OCI-M1 (cell line): ENCODE results near the gene ANP32A.

Source experiments
- DNase-seq: peaks from one replicate; lab custom pipeline; 2025; lab: John Stamatoyannopoulos, UW

ANP32A gene

DNA sequence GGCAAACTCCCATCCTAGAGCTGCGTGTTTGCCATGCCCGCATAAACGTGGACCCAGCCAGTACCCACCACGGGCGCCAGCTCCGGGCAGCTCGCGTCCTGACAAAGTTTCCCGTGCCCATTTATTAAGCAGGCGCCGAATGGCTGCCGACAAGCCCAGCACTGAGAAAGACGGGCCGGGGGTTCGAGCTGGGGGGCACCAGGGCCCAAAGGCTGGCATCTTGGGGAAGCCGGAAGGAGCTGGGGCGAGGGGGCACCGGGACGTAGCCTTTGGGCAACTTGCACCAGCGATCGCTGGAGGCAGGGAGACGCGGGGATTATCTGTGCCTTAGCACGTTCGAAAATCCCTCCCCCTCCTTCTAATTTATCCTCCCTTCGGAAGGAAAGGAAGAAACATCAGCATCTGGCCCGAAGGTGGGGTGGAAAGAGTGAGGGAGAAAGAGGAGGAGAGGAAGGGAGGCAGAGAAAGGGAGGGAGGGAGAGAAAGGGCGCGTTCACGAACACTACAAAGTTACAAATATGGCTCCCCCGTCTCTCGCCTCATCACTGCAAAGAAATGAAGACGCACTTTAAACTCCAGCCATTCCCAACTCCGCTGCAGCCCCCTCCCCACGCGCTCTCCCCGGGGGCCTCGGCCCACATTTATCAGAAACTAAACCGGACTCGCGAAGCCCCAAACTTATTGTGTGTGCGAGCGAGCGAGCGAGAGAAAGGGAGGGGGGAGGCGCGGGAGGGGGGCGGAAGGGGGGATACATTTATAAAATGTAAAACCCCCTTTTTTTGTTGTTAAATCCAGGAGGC, 1.0 kb downstream of the ANP32A start:
- DNase-seq, result peak; percentile 61

- DNase-seq, result peak; percentile 89
Measured at GRCh38 chr15:68818769-68819494, 1.8 kb downstream of the ANP32A start.

- peak; percentile 88 for DNase-seq
Measured at GRCh38 chr15:68818066-68818768, 2.5 kb downstream of the ANP32A start.

GRCh38 chr15:68817304-68818065, 3.2 kb downstream of the ANP32A start:
- DNase-seq, result peak; percentile 80

DNA sequence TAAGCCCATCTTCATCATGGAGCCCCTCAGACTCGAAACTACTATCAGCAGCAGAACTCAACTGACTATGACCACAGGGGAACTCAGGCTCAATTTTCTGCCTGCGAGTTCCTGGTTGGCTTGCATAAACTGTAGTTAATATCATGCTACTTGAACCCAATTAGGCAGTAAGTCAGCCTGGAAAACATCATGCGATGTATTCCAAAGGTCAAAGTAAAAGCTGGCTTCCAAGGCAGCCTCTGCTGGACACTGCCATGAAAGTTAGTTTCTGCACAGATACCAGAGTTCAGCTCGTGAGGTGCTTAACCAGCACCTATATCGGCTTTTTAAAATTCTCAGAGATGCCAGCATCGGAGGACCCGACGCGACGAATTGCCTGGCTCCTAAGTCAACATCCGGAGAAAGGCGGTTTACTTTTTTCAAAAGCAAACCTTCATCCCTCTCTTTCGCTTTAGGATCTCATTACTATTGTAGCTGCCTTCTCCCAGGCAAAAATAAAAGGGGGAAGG, 3.8 kb downstream of the ANP32A start:
- DNase-seq, result peak; percentile 66

DNA sequence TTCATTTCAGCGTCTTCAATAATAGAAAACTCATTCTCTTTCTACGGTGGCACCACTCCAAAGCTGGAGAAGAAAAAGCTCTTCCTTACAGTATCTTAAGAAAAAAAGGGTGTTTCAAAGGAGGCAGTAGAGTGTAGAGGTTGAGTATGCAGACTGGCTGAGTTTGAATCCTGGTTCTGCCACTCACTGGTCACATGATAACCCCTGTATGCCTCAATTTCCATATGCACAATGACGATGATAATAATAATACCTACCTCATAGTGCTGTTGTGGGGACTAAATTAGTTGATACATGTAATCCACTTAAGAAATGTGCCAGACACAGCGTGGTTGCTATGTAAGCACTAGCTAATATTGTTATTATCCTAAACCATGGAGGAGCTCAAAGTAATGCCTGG, 4.5 kb downstream of the ANP32A start:
- no peak for DNase-seq

GRCh38 chr15:68815598-68815997, 5.1 kb downstream of the ANP32A start:
- no peak for DNase-seq

- DNase-seq, result no peak
Measured at GRCh38 chr15:68814596-68814995, 6.1 kb downstream of the ANP32A start.

GRCh38 chr15:68812597-68813431, 7.9 kb downstream of the ANP32A start:
- DNase-seq, result no peak

- no peak for DNase-seq
Measured at GRCh38 chr15:68812069-68812468, 8.6 kb downstream of the ANP32A start.

DNA sequence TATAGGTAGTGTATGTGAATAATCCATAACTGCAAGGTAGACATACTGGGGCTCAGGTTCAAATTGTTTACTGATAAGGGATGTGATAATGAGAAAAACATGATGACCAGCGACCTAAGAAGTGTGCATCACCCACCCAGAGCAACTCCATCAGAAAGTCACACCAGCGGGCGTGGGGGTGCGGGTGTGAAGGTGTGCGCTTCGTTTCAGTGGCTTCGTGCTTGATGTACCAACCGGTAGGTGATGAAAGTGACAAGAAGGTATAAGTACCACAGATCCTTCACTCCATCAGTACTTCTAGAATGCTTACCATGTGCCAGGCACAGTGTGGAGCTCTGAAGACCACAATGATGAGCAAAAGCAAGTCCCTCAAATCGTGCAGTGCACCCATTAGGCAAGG, 11.2 kb downstream of the ANP32A start:
- DNase-seq, result no peak

DNA sequence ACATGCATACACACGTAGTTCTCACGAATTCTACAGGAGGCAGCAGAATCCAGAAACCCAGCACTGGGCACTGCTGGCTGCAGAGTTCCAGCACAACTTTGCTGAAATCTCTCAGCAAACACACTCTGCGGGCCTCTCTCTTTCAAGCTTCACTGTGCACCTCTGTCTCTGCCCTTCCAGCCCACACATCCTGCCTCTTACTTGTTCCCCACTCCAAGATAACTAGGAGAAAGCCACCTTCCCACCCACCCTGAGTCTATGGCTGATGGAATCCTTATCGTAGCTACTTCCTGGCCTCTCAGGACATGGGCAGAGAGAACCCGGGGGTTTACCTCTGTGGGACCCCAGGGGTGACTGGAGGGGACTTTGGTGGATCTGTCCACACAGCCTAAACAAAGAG, 11.9 kb downstream of the ANP32A start:
- DNase-seq, result no peak

DNA sequence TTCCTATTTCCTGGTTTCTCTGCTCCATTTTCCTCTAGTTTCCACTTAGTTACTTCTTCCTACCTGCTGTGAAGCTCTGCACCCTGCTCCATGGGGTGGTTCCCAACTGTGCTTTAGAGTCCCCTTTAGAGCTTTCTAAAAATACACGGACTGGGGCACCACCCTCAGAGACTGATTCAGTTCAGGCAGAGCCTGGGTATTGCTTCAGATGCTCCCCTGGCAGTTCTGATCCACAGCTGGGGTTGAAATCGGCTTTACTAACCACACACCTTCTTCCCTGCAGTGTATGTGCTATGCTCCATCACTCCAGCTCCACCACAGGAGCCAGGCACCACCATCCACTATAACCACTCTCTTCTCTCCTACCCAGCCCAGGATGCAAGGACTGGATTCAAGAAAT, 12.6 kb downstream of the ANP32A start:
- no peak for DNase-seq

GRCh38 chr15:68807249-68807648, 13.4 kb downstream of the ANP32A start:
- no peak for DNase-seq

- DNase-seq, result no peak
Measured at GRCh38 chr15:68806220-68807060, 14.3 kb downstream of the ANP32A start.

DNA sequence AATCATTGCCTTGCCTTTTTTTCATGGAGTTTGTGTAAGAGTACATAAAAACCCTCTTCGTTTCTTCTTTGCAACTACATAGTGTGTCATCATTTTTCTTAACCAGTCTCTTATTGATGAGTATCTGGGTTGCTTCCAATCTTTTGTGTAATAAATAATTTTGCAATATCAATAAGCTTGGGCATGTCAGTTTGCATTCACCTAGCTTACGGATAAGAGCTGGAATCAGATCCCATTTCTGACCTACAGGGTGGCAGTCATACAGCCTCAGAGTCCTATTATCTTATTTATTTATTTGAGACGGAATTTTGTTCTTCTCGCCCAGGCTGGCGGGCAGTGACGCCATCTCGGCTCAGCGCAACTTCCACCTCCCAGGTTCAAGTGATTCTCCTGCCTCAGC, 18.3 kb downstream of the ANP32A start:
- no peak for DNase-seq

DNA sequence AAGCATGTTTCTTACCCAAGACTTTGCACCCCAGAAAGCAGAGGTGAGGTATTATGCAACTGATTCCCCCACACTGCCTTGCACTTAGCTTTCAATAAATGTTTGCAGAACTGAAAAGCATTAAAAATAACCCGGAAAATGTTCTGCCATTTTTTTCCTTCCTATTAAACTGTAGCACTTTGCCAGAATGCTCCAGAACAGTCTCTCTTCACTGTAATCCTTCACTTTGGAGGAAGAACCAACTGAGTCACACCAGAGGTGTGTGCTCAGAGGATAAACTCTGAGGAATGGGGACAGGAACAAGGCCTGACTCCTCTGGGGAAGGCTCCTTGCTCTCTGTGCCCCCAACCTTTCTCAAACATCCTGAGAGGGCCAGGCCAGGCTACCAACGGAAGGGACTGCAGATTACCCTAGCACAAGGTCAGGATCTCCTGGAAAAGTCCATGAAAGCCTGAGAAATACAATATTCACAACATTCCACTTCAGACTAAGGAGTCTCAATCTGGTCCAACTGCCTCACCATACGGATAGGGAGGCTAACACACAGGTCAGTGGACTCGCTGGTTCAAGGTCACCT, 19.0 kb downstream of the ANP32A start:
- no peak for DNase-seq

DNA sequence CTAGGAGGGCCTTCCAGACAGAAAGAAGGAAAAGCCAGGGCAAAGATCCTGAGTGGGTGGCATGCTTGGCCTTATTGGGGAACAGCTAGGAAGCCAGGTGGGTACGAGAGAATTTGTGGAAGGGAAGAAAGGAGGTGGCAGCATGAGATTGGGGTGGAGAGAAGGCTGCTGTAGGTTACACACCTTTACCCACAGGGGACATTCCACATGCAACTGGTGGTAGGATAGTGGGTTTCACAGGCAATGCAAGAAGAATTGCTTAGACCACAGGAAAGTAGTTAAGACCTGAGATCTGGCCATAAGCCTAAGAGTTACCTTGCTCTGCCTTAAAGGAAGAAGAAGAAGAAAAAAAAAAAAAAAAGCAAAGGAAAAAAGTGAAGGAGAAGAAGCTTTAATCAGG, 19.8 kb downstream of the ANP32A start:
- DNase-seq, result no peak

- DNase-seq, result no peak
Measured at GRCh38 chr15:68798346-68799094, 22.2 kb downstream of the ANP32A start.
